HG02840 (cell line): ENCODE measurements around the gene DNAJC5G.
"Not testable (repeated sequence)": the region's sequence is repeated elsewhere in the genome, so short reads cannot be mapped to it uniquely, and the experiment has no call there.

Experiments used
- ATAC-seq: cut with Tn5 transposase; IDR thresholded peaks from one replicate; pipeline ENCODE4 v1.9.1; 2021; ENCODE audit warnings: mild to moderate bottlenecking, moderate library complexity, moderate number of reproducible peaks; ENCODE audit not compliant: unreplicated experiment, low FRiP score

Gene DNAJC5G

DNA sequence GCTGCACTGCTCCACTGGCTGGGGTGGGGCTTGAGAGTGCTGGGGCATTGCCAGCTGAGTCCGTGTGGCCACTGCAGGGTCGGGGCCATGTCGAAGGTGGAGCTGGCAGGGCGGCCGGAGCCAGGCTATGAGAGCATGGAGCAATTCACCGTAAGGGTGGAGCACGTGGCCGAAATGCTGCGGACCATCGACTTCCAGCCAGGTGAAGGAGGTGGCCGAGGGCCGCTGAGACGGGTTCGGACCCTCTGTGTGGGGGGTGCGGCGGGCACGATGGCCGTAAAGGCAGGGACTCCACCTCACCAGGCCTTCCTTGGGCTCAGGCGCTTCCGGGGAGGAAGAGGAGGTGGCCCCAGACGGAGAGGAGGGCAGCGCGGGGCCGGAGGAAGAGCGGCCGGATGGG lies 30.9 kb downstream of the DNAJC5G start:
- no peak for ATAC-seq

DNA sequence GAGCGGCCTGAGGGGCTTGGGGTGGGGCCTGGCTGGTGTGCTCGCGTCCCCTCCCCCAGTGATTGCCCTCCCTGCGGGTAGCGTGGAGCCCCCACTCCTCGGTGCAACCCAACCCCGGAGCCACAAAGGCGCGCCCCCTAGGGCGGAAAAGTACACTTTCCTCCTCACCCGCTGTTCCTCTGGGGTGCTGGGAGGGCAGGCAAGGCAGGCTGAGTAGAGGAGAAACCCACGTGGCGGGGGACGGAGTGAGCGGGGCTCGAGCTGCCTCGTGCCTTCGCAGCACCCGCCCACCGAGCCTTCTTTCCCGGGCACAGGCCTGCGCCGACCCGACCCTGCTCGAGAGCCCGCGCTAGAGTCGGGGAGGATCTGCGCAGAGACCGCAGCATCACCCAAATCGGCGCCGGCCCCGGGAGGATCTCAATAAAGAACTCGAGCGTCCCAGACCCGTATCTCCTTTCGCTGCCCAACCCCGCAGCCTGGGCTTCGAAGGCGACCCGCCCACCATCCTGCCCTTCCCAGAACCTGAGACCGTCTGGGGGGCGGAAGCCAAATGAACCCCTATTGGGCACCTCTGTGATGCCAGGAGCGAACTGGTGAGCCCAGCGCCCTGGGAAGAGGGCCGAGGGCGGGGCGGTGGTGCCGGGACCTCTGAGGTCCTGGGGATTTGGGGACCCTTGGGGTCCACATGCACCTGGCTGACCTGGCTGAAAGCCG lies 31.5 kb downstream of the DNAJC5G start:
- no peak for ATAC-seq

DNA sequence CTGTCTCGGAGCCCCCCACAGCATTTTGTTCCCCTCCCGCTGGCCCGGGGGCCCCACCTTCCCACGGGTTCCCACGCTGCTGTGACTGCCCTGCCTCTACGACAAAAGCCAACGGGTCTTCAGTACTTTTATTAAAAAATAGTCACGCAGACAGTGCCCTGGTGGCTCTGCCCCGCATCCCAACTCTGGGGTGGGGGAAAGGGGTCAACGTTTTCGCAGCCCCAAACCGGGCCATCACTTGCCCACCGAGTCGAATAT lies 32.0 kb downstream of the DNAJC5G start:
- ATAC-seq = no peak

DNA sequence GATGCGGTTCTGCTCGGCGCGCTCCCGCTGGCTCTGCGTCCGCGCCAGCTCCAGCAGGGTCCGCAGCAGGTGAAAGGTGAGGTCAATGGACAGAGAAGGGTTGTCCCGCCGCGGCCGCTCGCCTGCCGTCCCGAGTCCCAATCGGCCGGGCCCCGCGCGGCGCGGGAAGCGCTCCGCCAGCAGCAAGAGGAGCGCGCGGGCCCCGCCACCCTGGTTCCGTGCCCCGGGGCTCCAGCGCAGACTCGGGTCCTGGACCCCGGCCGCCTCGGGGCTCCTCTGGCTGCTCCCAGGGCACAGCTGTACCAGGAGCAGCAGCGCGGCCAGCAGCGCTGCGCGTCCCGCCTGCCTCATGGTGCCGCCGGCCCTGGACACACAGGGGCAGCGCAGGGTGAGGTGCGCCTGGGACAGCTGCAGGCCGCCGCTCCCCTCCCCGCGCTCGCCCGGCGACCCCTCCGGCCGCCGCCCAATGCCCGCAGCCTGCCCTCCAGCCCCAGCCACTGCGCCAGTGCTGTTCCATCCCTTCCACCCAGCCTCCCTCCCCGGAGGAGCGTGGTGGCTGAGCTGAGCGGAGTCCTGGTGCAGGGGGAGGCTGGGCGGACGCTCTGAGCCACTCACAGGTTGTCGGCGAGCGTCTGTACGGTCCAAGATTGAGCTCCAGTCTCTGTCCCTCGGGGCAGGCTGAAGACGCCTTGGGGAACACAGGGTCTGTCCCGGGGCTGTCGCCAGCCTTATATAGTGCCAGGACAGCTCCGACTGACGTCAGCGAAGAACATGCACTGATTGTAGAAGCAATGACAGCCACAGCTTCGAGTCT lies 32.5 kb downstream of the DNAJC5G start:
- no peak for ATAC-seq

DNA sequence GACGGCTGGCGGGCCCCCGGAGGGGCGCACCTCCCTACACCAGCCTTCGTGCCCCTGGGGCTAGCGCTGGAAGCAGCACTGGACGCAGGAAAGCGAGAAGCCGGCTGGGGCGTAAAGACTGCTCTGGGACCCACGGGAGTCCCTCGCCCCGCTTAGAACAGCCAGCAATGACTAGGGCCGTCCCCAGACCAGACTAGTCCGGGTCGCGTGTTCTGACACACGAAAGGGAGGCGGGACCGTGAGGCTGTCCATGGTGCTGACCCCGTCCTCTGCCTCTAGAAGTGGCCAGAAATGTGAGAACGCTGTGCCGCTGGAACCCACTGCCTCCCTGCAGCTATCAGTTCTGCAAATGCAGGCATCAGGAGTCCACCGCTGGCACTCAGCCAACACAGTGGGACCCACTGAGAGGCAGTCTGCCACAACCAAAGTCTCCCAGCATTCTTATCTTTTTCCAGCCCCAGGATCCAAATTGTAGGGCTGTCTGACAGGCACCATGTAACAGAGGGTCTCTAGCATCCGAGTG lies 33.2 kb downstream of the DNAJC5G start, which contains the start of gene UCN:
UCN (minus strand) TSS at position 87 of the 523 bp plus-strand sequence. CDS start 550 bp downstream, outside the sequence.
- ATAC-seq = no peak

DNA sequence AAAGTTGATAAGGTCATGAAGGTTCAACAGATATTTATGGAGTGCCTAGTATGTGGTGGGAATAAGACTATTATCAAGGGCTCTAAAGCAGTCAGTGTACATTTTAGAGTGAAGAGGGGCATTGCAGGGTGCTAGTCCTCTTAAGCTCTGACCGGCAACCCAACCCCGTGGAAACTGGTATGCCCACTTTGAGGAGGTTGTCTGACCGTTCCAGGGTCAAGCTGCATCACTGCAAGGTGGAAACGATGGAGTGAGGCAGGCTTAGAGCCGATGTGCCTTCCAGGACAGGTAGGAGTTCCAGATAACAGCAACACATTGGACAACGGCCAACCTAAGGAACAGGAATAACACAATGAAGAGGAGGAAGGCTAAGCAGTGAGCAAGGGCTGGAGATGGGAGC lies 34.4 kb downstream of the DNAJC5G start:
- ATAC-seq = no peak

DNA sequence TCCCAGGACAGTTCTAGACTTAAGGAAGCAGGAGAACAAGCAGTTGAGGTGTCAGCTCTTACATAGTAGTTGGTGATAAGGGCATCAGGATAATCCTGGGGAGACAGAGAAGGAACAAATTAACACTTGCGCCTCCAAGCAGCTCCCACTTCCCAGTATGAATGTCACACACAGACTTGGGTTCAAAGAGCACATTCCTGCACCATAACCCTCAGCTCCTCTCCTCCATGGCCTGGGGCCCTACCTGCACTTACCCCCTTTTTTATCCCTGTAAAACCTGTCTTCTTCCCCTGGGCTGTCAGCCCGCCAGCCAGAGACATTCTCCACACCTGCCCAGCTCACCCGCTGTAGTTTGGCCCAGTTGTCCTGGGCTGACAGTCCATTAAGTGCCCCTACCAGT lies 36.9 kb downstream of the DNAJC5G start:
- ATAC-seq = no peak

DNA sequence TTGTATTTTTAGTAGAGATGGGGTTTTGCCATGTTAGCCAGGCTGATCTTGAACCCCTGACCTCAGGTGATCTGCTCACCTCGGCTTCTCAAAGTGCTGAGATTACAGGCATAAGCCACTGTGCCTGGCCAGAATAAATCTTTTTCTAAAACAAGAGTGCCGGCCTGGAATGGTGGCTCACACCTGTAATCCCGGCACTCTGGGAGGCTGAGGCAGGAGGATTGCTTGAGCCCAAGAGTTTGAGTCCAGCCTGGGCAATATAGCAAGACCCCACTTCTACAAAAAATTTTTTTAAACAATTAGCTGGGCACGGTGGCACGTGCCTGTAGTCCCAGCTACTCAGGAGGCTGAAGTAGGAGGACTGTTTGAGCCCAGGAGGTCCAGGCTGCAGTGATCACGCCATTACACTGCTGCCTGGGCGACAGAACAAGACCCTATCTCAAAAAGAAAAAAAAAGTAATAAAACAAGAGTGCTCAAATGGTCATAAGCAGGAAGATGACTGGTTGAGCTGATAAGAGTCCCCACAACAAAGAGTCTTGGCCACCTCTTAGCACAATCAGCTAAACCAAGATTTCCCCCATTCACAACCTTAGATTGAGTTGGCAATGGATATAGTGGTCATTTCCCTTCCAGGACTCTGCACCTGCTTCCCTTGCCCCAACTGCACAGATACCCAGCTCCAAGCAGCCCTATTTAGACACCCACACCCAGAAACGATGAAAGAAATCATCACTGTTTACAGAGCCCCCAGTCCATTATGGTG lies 38.8 kb downstream of the DNAJC5G start:
- no peak for ATAC-seq

DNA sequence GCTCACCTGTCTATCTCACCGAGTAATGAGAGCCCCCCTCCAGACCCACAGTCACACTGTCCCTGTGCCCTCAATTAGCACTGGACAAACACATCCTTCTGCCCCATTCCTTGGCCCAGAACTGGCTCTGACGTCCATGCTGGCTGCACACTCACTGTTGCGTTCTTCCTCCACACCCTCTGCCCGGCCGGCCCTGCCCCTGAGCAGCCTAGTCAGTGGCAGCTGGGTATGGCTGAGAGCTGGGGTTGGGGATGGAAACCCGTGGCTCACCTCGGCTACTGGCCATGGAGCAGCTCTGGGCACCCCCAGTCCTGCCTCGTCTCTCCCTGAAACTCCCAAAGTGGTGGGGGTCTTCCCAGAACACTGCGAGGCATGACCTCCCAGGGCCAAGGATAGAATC lies 39.5 kb downstream of the DNAJC5G start:
- no peak for ATAC-seq

DNA sequence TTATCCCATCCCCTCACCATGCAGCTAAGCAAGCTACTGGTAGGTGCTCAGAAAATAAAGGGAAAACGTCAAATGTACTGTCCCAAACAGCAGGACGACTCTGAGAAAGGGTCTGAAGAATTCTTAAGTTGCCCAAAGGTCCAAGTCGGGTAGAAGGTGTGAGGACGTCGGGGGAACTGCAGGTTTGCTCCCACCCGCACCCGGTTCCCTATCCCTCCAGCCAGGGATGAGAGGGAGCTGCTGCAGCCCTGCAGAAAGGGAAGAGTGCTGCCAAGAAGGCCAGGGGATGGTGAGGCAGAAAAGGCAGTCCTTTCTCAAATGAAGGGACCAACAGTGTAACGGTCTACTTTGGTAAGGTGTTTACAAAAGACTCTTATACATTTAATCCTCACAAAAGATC lies 39.9 kb downstream of the DNAJC5G start:
- ATAC-seq = no peak

DNA sequence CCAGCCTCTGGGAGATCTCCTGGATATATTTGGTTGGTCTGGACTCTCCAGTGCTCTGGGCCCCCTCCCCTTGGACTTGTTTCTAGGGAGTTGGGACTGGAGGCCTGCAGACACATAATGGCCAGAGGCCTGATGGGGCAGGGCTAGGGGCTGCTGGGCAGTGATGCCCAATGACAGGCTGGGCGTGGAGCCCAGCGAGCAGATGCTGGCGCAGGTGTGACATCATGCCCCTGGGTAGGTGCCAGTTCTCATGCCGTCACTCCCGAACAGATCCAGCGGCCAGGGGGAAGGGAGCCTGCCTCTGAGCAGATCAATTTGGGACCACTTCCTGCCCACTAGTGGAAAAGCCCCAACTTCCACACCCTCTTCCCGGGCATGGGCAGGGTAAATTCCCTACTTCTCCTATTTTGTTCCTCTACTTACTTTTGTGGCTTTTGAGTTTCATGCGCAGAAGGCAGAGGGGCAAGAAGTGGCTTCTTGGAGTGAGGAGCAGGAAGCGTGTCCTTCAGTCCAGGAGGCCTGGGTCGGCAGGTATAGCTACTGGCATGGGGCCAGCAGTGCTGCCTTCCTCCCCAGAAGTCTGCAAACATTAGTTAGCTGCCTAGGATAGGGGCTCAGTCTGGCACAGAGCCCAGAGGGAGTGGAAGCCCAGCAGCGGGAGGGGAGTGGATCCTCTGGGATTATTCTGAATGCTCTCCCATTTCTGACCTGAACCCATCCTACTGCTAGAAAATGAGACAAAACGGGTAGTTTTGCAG lies 41.6 kb downstream of the DNAJC5G start:
- no peak for ATAC-seq

DNA sequence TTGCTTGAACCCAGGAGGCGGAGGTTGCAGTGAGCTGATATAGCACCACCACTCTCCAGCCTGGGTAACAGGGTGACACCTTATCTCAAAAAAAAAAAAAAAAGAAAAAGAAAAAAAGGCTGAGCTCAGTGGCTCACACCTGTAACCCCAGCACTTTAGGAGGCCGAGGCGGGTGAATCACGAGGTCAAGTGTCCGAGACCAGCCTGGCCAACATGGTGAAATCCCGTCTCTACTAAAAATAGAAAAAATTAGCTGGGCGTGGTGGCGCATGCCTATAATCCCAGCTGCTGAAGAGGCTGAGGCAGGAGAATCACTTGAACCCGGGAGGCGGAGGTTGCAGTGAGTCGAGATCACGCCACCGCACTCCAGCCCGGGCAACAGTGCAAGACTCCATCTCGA lies 44.6 kb downstream of the DNAJC5G start:
- ATAC-seq = not testable (repeated sequence)

DNA sequence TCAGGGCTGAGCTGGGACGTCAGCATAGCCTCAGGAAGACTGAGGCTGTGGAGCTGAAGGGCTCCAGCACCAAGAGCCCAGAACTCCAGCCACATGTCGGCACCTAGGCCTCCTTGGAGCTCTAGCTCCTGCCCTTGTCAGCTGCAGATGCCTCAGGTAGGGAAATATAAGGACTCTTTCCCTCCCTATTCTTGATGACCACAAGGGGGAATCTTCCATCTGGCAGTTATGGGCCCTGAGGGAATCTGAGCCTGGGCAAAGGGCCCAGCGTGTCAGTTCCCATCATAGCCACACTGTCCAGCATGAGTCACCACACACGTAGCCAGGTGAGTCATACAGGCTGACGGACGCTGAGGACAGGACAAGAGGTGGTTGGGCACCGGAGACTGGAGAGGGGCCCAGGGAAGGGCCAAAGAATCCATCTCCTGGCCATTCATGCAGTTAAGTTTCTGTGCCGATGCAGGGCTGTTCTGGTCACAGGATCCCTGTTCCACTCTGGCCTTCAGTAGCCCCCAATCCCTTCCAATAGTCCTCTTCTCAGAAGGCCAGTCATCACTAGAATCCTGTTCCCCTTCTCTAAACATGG lies 45.8 kb downstream of the DNAJC5G start:
- no peak for ATAC-seq

DNA sequence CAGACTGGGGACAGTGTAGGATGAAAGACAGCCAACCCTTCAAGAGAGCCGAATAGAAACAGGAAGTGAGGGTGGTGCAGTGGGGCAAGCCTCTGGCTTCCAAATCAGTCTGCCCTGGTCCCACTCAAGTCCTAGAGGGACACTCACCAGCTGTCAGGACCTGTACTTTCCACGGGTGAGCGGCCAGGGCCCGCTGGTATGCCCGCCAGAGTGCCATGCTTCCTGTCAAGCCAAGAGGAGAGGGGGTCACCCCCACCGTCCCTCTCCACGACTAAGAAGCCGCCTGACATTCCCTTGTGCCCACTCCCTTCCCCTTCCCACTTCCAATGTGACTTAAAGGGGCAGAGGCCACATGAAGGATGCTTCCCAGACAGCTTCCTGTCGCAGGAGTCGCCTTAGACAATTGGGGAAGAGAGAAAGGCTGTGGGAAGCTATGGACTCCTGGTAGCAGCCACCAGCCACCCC lies 47.1 kb downstream of the DNAJC5G start:
- ATAC-seq = no peak

DNA sequence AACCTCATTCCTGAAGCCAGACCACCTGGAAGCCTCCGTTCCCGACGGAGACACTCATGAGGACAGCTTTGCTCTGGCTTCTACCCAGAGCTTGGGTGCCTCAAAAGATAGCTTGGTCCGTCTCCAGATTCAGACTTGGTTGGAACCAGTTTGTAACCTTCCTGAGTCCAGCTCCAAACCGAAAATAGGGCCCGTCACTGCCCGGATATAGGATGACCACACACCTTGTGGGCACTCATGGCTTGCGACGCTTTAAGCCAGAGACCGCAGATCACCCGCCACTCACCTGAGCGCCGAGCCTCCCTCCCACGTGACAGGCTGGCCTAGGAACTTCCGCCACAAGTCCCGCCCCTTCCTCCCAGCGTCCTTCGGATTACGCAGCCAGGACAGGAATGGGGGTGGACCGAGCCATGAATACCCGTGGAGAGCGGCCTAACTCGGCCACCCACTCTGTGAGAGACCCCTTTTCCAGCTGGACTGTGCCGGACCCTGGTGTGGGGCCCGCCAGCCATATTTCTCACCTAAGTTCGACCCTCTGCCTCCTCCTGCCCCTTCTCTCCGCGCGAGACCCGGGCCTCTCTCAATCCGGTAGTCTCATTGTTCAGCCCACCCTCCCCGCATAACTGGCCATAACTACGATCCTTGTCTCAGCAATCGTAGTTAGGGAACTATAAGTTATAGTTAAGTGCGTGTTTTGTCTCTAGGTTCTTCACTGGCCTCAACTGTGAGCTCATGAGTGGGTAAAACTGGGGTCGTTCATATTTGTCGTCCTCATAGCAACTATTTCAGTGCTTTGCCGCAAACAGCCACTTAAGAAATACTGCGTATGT lies 47.7 kb downstream of the DNAJC5G start, which contains the start of gene MPV17:
MPV17 (minus strand) TSS at position 332 of the 830 bp plus-strand sequence. CDS start 580 bp downstream, outside the sequence.
- peak; percentile 88 for ATAC-seq

DNA sequence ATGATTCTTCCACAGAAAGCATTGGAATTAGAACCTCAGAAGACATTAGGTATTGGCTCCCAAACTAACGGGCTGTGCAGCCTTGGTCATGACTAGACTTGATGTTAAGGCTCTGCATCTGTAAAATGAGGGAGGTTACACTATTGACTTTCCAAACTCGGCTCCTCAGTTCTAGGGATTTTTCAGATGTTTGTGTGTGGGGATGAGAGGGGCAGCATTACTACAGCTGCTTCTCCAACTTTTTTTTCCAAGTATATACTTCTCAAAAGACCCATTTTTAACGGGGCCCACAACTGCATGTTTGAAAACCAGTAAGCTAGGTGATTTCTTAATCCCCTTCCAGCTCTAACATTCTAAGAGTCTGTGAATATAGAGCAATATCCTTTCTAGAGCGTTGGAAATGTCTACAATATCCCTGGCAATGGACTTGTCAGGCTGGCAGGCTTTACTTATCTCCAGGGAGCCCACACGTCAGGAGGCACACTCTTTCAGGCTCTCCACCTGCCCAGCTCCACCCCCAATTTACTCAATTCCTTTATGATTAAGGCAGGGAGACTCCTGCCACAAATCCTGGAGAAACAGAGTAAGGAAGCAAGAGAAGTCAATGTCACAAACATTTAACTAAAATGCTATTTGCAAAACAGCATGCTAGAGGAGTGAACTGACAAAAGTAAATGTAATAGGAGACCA lies 48.5 kb downstream of the DNAJC5G start:
- no peak for ATAC-seq

DNA sequence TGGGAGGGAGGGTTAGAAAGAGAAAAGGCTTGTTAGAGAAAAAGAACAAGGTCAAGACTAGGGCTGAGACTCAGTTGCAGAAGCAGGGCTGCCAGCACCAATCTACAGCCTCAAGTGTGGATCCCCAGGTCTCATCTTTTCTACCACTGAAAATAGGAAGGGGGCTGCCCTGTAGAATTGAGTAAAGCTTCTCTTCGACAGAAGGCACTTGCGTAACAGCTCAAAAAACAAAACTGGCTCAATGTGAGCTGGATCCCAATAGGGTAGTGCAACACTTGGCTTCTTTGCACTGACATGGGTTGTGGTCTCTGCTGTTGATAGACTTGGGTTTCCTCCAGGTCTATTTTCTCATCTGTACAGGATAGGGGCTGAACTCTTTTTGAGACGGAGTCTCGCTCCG lies 49.5 kb downstream of the DNAJC5G start:
- ATAC-seq = no peak
